ENCODE results near the gene EPN2.
"Not testable (repeated sequence)": the region's sequence is repeated elsewhere in the genome, so short reads cannot be mapped to it uniquely, and the experiment has no call there.

Gene EPN2

DNA sequence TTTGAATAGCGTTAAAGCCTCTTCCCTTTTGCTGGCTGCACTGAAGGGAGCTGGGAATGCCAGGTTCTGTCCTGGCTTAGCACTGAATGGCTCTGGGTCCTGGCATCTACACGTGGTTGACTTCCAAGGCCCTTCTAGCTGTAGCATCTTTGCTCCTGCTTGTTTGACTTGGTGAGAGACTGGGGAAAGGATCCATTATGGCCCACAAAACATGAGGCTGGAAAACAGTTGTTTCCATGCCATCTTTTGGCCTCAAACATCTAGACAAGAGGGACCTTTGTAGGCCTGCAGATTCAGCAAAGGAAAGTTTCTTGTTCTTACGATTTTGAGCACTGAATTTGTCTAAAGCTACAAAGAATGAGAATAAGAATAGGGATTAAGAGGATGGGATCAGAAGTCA lies 32.5 kb downstream of the EPN2 start:
- DNase-seq, result no peak

GRCh38 chr17:19270347-19270703 lies 33.2 kb downstream of the EPN2 start:
- DNase-seq, result no peak

DNA sequence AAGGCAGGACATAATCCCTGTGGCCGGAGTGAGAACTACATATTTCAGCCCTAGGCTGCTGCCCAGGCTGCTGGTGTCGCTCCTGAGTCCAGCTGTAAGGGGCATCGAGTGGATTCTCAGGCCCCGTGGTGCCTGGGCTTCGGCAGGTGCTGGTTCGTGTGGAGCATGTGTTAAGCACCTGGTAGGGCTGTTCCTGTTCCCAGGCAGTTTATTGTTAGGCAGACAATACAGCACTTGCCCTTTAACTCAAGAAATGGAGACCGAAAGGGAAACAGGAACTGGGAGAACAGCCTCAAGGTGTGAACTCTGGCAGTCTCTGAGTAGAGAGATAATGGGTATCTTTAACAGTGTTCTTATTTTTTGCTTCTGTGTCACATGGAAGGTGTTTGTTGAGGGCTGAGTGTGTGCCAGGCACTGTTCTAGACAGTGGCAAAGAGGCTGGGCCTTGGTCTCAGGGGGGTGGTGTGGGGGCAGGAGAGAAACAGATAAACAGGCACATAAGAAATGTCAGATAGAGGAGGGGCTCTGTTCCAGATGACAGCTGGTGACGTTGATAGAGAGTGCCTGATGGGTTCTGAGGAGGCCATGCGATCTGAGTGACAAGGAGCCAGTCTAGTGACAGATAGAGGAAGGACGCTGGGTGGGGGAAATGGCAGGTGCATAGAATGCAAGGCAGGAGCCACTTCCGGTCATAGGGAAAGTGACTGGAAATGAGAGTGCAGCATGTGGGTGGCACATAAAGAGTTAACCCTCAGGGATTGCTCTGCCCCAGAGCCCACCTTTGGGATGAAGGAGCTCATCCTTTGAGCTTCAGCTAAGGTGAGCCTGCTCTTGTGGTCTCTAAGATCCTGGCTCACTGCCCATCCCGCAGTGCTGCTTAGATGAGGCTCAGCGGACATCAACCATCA lies 33.8 kb downstream of the EPN2 start:
- DNase-seq, result no peak

- no peak for DNase-seq
Observed at GRCh38 chr17:19271780-19272357, 34.7 kb downstream of the EPN2 start.

GRCh38 chr17:19273731-19274130 lies 36.6 kb downstream of the EPN2 start:
- DNase-seq, result no peak

DNA sequence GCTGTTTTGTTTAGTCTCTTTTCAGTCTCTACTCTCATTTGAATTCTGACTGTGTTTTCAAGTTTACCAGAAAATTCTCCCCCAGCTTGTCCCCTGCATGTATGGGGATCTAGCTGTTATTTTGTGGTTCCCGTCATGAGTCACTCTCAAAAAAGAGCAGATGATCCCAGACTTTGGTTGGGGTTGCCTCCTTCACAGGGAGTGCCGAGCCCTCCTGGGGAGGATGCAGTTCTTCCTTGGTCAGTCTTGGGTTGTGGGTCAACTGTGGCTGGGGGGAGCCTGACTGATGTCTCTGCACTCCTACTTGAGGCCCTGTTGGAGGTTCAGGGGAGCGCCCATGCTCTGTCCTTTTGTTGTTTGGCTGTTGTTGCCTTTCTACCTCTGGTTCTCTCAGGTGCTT lies 37.7 kb downstream of the EPN2 start:
- no peak for DNase-seq

- no peak for DNase-seq
Observed at GRCh38 chr17:19275457-19276127, 38.4 kb downstream of the EPN2 start.

DNA sequence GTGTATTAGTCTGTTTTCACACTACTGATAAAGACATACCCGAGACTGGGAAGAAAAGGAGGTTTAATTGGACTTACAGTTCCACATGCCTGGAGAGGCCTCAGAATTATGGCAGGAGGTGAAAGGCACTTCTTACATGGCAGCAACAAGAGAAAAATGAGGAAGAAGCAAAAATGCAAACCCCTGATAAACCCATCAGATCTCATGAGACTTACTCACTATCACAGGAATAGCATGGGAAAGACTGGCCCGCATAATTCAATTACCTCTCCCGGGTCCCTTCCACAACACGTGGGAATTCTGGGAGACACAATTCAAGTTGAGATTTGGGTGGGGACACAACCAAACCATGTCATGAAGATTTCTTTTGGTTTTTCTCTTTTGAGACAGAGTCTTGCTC lies 41.1 kb downstream of the EPN2 start:
- not testable (repeated sequence) for DNase-seq

DNA sequence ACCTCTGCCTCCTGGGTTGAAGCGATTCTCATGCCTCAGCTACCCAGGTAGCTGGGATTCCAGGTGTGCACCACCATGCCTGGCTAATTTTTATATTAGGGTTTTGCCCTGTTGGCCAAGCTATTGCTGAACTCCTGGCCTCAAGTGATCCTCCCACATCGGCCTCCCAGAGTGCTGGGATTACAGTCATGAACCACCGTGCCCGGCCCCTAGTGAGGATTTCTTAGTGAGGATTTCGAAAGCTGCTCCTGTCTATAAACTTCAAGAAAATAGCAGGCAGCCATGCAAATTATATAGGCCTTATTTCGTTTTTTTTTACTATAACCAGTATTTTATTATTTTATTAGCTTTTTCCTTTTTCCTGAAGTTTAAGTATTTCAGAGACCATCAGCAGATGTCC lies 41.6 kb downstream of the EPN2 start:
- no peak for DNase-seq

DNA sequence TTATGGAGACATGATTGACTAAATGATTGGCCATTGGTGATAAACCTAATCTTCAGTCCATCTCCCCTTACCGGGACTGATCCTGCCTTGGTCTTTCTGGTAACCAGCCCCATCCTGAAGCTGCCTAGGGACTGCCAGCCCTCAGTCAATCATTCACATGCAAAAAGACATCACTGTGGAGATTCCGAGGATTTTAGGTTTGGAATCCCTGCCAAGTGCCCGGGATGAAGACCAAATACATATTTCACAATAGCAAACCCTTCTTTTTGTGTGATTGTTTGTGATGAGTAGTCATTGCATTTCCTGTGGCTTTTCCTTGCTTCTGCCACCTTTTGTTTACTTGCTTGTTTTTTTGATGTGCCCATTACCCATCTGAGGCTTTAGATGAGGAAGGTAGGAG lies 44.0 kb downstream of the EPN2 start:
- DNase-seq, result no peak

DNA sequence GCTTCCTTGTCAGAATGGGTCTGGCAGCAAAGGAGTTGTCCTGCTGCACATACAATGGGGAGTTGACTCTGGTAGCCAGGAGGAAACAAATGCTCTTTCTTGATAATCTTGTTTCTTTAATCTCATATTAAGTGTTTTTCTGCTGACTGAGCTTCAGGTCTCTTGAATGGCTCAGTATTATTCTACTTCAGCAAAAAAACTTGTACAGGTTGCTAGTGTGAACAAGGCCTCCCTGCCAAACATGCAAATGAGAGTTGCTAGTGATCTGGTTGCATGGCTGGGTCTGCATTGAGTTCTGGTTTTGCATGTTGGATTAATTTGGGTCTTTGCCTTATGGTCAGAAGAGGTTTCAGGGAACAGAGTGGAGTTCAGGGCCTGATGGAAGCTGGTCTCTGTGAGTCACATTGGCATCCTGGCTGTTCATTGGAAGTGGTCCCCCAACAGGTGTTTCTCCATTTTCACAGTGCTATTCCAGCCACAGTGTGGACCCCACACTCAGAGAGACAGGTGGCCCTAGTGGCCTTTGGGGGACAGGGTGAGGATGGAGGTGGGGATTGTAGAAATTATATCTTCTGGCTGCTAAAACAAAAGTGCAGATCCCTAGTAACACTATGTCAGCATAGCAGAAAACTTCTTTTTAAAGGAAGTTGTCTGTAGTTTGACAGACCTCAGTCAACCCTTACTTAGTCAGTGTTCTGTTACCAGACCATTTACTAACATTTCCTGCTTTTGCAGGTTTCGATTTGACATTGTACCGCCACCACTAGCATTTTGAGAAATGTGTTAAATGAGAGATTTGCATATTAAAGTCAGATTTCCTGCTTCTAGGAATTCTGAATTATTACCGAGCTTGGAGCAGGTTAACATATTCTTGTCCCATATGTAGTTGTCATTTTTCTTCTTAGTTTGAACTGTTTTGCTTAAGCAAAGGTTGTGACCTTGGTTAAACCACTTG lies 47.1 kb downstream of the EPN2 start:
- DNase-seq, result no peak

- no peak for DNase-seq
Observed at GRCh38 chr17:19285213-19285900, 48.2 kb downstream of the EPN2 start.

- DNase-seq, result no peak
Observed at GRCh38 chr17:19286751-19287341, 49.7 kb downstream of the EPN2 start.

DNA sequence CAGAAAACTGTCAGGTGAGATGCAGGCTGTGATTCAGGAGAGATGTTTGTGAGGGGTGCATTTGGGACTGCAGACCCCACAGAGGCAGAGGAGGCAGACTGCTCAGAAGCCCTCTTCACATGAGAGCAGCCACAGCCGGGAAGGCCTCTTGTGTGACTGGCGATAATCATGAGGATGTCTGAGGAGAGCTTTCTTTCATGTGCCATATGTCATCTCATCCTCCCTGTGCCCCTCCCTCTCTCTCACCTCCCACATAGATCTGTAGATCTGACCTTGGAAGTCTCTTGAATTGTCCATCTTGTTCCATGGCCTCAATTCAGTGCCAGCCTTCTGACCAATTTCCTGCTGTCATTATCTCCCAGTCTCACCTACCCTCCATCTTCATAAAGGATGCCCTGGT lies 50.5 kb downstream of the EPN2 start:
- DNase-seq, result no peak

DNA sequence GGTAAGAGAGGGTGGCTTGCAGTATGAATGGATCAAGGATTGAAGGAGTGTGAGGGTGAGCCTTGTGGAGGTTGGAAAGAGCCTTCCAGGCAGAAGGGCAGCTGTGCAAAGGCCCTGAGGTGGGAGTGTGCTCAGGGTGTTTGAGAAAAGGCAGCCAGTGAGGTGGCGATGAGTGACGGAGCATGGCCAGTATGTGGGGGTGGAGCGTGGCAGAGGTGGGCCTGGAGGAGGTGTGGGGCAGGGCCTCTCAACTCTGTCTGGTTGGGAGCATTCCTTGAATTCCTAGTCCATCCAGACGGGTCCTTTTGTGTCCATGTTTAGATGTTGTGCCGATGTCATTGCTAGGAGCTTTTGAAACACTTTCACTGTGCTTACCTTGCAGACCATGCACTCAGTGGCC lies 51.3 kb downstream of the EPN2 start:
- no peak for DNase-seq

- DNase-seq, result no peak
Observed at GRCh38 chr17:19290066-19290705, 53.0 kb downstream of the EPN2 start.

- no peak for DNase-seq
Observed at GRCh38 chr17:19291646-19292376, 54.6 kb downstream of the EPN2 start.

DNA sequence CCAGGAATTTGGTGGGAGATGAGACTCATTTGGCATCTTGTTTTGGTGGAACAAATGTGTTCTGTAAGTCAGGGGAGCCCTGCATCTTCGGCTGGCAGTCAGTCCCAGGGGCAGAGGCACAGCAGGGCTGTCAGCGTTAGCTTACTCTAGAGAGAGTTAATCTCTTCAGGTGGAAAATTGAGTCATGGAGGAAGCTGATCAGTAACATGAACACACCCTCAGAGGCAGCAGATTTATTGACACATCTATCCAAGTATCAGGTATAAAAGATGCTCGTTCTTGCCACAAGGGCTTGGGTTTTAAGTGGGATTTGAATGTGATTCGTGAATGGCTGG lies 55.2 kb downstream of the EPN2 start:
- no peak for DNase-seq

DNA sequence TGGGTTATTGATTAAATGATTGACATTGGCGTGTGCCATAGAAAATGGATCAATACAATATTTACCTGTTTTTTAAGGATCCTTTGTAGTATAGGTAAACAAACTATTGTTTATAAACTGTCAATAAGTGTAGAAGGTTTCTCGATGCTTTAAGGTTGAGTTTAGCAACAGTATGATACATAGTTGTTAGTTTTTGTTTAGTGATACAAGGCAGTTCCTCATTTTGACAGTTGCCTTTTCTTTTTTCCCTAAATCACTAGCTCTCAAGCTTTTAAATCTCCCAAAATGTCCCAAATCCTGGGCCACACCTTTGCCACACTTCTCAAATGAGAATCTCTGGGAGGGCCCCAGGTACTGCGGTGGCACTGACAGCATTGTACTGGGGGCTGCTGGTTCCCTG lies 57.3 kb downstream of the EPN2 start:
- no peak for DNase-seq

DNA sequence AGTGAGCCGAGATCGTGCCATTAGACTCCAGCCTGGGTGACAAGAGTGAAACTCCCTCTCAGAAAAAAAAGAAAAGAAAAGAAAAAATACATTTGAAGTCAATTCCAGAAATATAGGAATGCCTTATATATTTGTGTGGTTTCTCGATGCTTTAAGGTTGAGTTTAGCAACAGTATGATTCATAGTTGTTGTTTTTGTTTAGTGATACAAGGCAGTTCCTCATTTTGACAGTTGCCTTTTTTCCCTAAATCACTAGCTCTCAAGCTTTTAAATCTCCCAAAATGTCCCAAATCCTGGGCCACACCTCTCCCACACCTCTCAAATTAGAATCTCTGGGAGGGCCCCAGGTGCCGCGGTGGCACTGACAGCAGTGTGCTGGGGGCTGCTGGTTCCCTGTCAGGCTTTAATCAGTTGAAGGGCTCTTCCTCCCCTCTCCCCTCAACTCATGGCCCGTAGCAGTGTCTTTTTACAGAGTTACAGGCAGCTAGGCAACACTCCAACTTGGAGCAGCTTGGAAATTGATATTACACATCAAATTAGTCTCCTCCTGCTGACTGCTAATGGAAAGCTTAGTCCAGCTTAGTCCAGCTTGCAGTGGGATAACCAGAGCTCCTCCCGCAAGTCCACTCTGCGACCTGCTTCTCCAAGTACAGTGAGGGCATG lies 58.4 kb downstream of the EPN2 start:
- DNase-seq, result no peak

Data from T-helper 9 cell (primary cell).